ENCODE measurements around the gene SOX30.
"Not testable (repeated sequence)": the region's sequence is repeated elsewhere in the genome, so short reads cannot be mapped to it uniquely, and the experiment has no call there.

The SOX30 gene

DNA sequence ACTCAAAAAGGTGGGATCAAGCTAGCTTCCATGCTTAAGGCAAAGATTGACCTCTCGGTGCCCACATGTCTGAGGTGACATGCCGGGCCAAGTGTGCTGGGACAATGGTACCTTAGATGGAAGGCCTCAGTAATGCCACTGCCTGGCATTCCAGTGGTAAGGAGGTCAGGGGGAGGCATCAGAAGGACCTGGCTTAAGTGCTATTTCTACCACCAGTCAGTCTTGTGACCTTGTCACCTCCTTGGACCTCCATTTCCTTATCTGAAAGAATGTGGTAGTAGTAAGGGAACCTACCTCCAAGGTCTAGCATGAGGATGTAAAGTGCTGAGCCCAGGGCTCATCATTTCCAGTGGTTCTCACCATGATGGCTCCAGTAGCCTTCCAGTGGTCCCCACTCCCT lies 28.0 kb upstream of the SOX30 start:
- no peaks in the 10 kb centered on the region for H3K4me1 ChIP-seq (ENCODE audit: control insufficient read depth, insufficient read depth, low read length, poor library complexity, severe bottlenecking)
- H3K36me3 ChIP-seq (ENCODE audit: control insufficient read depth, insufficient read depth, low read length), result no peaks in the 10 kb centered on the region
- no peak overlapping the region for H3K27ac ChIP-seq (ENCODE audit: low read depth, low read length, severe bottlenecking)
- no peak overlapping the region for H3K4me3 ChIP-seq (ENCODE audit: extremely low read depth, insufficient read depth, low read length, poor library complexity, severe bottlenecking)
- WGBS, 2 experiments (ENCODE audit: insufficient coverage in 2 of 2), result 88 to 94% methylated on average over 2 of the region's 2 CpGs
- H3K9me3 ChIP-seq (ENCODE audit: control insufficient read depth, low read length), result no peaks in the 10 kb centered on the region

GRCh38 chr5:157679801-157680200 lies 27.6 kb upstream of the SOX30 start:
- WGBS, 2 experiments (ENCODE audit: insufficient coverage in 2 of 2), result 93 to 95% methylated on average over 5 to 6 of the region's 9 CpGs
- H3K36me3 ChIP-seq (ENCODE audit: control insufficient read depth, insufficient read depth, low read length), result no peaks in the 10 kb centered on the region
- no peaks in the 10 kb centered on the region for H3K9me3 ChIP-seq (ENCODE audit: control insufficient read depth, low read length)
- H3K4me3 ChIP-seq (ENCODE audit: extremely low read depth, insufficient read depth, low read length, poor library complexity, severe bottlenecking), result no peak overlapping the region
- H3K4me1 ChIP-seq (ENCODE audit: control insufficient read depth, insufficient read depth, low read length, poor library complexity, severe bottlenecking), result no peaks in the 10 kb centered on the region
- H3K27ac ChIP-seq (ENCODE audit: low read depth, low read length, severe bottlenecking), result no peak overlapping the region

- H3K4me3 ChIP-seq (ENCODE audit: extremely low read depth, insufficient read depth, low read length, poor library complexity, severe bottlenecking), result no peak overlapping the region
- no peaks in the 10 kb centered on the region for H3K4me1 ChIP-seq (ENCODE audit: control insufficient read depth, insufficient read depth, low read length, poor library complexity, severe bottlenecking)
- no peaks in the 10 kb centered on the region for H3K36me3 ChIP-seq (ENCODE audit: control insufficient read depth, insufficient read depth, low read length)
- WGBS, 2 experiments (ENCODE audit: insufficient coverage in 2 of 2), result 73 to 91% methylated on average over 3 of the region's 3 CpGs
- no peaks in the 10 kb centered on the region for H3K9me3 ChIP-seq (ENCODE audit: control insufficient read depth, low read length)
- no peak overlapping the region for H3K27ac ChIP-seq (ENCODE audit: low read depth, low read length, severe bottlenecking)
Measured at GRCh38 chr5:157677931-157678330, 25.7 kb upstream of the SOX30 start.

DNA sequence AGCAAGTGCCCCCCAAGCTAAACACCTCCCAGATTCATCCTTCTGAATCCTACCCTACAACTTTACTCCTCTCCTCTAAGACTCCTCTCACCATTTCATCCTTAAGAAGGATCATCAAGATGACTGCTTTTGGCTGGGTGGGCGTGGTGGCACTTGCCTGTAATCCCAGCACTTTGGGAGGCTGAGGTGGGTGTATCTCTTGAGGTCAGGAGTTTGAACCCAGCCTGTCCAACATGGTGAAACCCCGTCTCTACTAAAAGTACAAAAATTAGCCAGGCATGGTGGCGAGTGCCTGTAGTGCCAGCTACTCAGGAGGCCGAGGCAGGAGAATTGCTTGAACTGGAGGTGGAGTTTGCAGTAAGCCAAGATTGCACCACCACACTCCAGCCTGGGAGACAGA lies 22.1 kb upstream of the SOX30 start:
- not testable (repeated sequence) for H3K27ac ChIP-seq (ENCODE audit: low read depth, low read length, severe bottlenecking); H3K4me1 ChIP-seq (ENCODE audit: control insufficient read depth, insufficient read depth, low read length, poor library complexity, severe bottlenecking); H3K4me3 ChIP-seq (ENCODE audit: extremely low read depth, insufficient read depth, low read length, poor library complexity, severe bottlenecking); H3K9me3 ChIP-seq (ENCODE audit: control insufficient read depth, low read length); H3K36me3 ChIP-seq (ENCODE audit: control insufficient read depth, insufficient read depth, low read length)
- 80 to 92% methylated on average over 2 to 4 of the region's 4 CpGs for whole genome bisulfite sequencing, 2 experiments (ENCODE audit: insufficient coverage in 2 of 2)

DNA sequence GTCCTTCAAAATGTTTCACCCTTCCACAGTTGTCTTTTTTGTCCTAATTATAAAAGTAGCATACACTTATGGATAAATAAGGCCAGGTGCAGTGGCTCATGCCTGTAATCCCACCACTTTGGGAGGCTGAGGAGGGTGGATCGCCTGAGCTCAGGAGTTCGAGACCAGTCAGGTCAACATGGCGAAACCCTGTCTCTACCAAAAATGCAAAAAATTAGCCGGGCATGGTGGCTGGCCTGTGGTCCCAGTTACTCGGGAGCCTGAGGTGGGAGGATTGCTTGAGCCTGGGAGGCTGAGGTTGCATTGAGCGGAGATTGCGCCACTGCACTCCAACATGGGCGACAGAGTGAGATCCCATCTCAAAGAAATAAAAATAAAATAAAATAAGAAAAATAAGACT lies 20.7 kb upstream of the SOX30 start:
- 86 to 91% methylated on average over 4 to 5 of the region's 8 CpGs for WGBS, 2 experiments (ENCODE audit: insufficient coverage in 2 of 2)
- Histone ChIP-seq H3K4me3 (ENCODE audit: extremely low read depth, insufficient read depth, low read length, poor library complexity, severe bottlenecking) (no peak overlapping the region), H3K4me1 (ENCODE audit: control insufficient read depth, insufficient read depth, low read length, poor library complexity, severe bottlenecking) (no peaks in the 10 kb centered on the region), H3K36me3 (ENCODE audit: control insufficient read depth, insufficient read depth, low read length) (no peaks in the 10 kb centered on the region), H3K9me3 (ENCODE audit: control insufficient read depth, low read length) (no peaks in the 10 kb centered on the region), H3K27ac (ENCODE audit: low read depth, low read length, severe bottlenecking) (no peak overlapping the region)

- no peaks in the 10 kb centered on the region for H3K36me3 ChIP-seq (ENCODE audit: control insufficient read depth, insufficient read depth, low read length)
- no peaks in the 10 kb centered on the region for H3K4me1 ChIP-seq (ENCODE audit: control insufficient read depth, insufficient read depth, low read length, poor library complexity, severe bottlenecking)
- H3K9me3 ChIP-seq (ENCODE audit: control insufficient read depth, low read length), result no peaks in the 10 kb centered on the region
- H3K4me3 ChIP-seq (ENCODE audit: extremely low read depth, insufficient read depth, low read length, poor library complexity, severe bottlenecking), result peak overlapping the region; percentile 57
- H3K27ac ChIP-seq (ENCODE audit: low read depth, low read length, severe bottlenecking), result no peak overlapping the region
- WGBS, 2 experiments (ENCODE audit: insufficient coverage in 2 of 2), result 48 to 51% methylated on average over 46 to 54 of the region's 57 CpGs
Measured at GRCh38 chr5:157671592-157672330, 19.5 kb upstream of the SOX30 start.

DNA sequence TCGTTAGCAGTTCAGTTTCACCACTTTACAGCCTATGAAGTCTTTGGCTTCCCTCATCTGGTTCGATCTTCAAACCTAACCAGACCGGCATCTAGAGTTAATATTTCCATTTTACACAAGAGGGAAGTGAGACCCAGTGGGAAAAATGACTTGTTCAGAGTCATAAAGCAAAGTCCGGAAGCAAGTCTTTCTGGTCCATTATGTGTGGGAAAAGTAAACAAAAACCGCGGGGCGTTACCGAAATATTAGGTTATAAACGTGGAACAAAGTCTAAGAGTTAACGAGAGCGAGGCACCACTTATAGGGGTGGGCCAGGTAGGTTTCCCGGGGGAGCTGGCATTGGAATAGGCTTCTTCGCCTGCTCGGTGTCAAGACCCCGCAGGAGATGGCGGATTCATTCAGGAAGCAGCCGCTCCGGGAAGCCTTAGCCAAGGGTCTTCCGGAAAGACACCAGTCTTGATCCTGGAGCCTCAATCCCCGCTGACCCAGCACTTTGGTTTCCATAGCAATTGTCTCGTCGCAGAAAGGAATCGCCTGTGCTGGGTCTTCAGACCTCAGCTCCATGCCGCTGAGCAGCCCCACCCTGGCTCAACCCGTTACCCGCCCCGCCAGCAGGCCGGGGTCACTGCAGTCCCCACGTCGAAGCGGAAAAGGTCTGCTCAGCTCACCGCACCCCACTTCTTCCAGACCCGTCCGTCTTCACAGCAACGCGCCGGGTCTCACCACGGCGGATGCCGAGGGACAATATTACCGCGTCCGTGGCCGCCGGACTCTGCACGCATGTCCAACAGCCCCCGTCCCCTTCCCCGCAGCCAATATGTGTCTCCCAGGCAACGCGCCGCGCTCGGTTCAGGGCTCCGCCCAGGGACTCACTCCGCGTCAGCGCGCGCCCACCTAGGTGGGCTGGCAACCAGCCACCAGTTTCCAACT lies 18.7 kb upstream of the SOX30 start, which contains the start of gene C5orf52:
Gene C5orf52, plus strand, starts transcription at position 872 of the 930 bp plus-strand sequence. CDS start 82 bp downstream, outside the sequence.
- Histone ChIP-seq H3K4me3 (ENCODE audit: extremely low read depth, insufficient read depth, low read length, poor library complexity, severe bottlenecking) (peak within 1 kb of the TSS; percentile 57), H3K9me3 (ENCODE audit: control insufficient read depth, low read length) (no peaks in the 10 kb centered on the region), H3K36me3 (ENCODE audit: control insufficient read depth, insufficient read depth, low read length) (no peaks in the 10 kb centered on the region), H3K27ac (ENCODE audit: low read depth, low read length, severe bottlenecking) (peak within 1 kb of the TSS; percentile 29), H3K4me1 (ENCODE audit: control insufficient read depth, insufficient read depth, low read length, poor library complexity, severe bottlenecking) (no peaks in the 10 kb centered on the region)
- whole genome bisulfite sequencing, 2 experiments (ENCODE audit: insufficient coverage in 2 of 2), result 21 to 22% methylated on average over 49 to 57 of the region's 59 CpGs

DNA sequence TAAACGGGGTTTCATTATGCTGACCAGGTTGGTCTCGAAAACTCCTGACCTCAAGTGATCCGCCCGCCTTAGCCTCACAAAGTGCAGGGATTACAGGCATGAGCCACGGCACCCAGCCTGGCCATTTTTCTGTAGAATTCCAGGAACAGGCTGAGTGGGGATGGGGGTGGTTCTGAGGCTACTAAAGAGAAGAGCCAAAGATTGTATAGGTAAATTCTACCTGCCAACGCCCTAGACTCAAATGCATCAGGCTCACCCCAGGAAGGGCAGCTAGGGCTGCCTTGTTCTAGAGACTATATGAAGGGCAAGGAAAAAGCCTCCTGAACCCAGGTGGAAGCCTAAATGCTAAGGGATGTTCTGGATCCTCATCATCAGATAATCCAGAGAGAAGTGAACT lies 17.5 kb upstream of the SOX30 start:
- Histone ChIP-seq H3K4me3 (ENCODE audit: extremely low read depth, insufficient read depth, low read length, poor library complexity, severe bottlenecking) (no peak overlapping the region), H3K4me1 (ENCODE audit: control insufficient read depth, insufficient read depth, low read length, poor library complexity, severe bottlenecking) (no peaks in the 10 kb centered on the region), H3K27ac (ENCODE audit: low read depth, low read length, severe bottlenecking) (no peak overlapping the region), H3K36me3 (ENCODE audit: control insufficient read depth, insufficient read depth, low read length) (no peaks in the 10 kb centered on the region), H3K9me3 (ENCODE audit: control insufficient read depth, low read length) (no peaks in the 10 kb centered on the region)
- 91% methylated on average over 5 to 6 of the region's 6 CpGs for WGBS, 2 experiments (ENCODE audit: insufficient coverage in 2 of 2)

GRCh38 chr5:157668356-157668755 lies 16.1 kb upstream of the SOX30 start:
- Histone ChIP-seq H3K36me3 (ENCODE audit: control insufficient read depth, insufficient read depth, low read length) (no peaks in the 10 kb centered on the region), H3K9me3 (ENCODE audit: control insufficient read depth, low read length) (no peaks in the 10 kb centered on the region), H3K4me1 (ENCODE audit: control insufficient read depth, insufficient read depth, low read length, poor library complexity, severe bottlenecking) (no peaks in the 10 kb centered on the region), H3K4me3 (ENCODE audit: extremely low read depth, insufficient read depth, low read length, poor library complexity, severe bottlenecking) (no peak overlapping the region), H3K27ac (ENCODE audit: low read depth, low read length, severe bottlenecking) (no peak overlapping the region)
- WGBS, 2 experiments (ENCODE audit: insufficient coverage in 2 of 2), result no CpG with 5 or more reads among the region's 1 CpG

GRCh38 chr5:157665467-157666070 lies 13.3 kb upstream of the SOX30 start:
- H3K9me3 ChIP-seq (ENCODE audit: control insufficient read depth, low read length), result peaks cover 3% of the 10 kb centered on the region
- H3K27ac ChIP-seq (ENCODE audit: low read depth, low read length, severe bottlenecking), result no peak overlapping the region
- H3K4me3 ChIP-seq (ENCODE audit: extremely low read depth, insufficient read depth, low read length, poor library complexity, severe bottlenecking), result no peak overlapping the region
- 100% methylated on average over 1 of the region's 2 CpGs for WGBS, 2 experiments (ENCODE audit: insufficient coverage in 2 of 2)
- no peaks in the 10 kb centered on the region for H3K4me1 ChIP-seq (ENCODE audit: control insufficient read depth, insufficient read depth, low read length, poor library complexity, severe bottlenecking)
- H3K36me3 ChIP-seq (ENCODE audit: control insufficient read depth, insufficient read depth, low read length), result no peaks in the 10 kb centered on the region
